NCI-H1694 (cell line): ENCODE results near the gene TCEANC2.

ENCODE experiments used
- DNase-seq: peaks from one replicate; lab custom pipeline; 2025; lab: John Stamatoyannopoulos, UW

Gene TCEANC2

DNA sequence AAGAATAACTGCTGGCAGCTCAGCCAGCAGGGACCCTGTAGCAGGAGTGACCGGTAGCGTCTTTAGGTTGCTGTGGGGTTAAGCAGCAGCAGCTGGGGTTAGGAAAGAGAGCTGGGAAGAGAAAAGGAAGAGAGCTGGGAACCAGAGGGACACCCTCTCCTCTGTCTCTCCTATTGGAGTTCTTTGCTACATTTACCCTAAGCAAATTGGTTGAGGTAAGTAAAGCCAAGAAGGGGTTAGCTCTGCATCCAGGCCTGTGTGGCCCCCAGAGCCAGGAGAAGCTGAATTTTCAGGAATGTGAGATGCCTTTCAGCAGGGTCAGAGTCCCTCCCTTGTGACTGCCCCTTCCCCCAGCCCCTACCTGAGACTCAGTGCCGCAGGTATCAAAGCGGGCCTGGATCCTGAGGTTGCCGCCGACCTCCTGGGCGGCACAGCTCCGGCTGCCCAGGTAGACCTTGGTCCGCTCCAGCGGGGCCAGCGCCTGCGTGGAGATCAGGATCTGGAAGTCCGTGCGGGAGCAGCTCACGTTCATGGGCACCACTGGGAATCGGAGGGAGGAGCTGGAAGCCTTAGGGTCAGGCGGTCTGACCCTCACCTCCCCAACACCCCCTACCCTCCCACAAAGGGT is 83.0 kb downstream of the TCEANC2 start:
- DNase-seq: no peak

DNA sequence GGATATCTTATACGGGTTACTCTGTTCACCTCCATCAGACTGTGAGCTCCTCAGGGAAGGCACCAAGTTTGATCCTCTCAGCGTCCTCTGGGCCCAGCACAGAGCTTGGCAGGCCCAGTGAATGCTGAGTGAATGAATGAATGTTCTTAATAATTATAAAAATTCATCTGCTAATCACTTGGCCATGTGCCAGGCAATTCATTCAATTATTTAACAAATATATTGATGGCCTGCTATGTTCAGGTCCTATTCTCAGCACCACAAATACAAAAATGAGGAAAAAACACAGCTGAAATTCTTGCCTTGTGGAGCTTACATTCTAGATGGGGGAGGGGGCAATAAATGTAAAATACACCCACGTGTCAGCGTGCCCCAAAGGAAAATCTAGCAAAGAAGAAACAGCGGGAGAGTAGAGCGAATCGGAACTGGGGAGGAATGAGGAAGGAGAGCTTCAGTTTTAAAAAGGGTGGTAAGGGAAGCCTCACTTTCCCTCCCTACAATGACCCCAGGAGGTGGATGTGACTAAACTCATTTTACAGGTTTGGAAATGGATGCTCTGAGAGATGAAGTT is 83.6 kb downstream of the TCEANC2 start:
- DNase-seq: no peak

DNA sequence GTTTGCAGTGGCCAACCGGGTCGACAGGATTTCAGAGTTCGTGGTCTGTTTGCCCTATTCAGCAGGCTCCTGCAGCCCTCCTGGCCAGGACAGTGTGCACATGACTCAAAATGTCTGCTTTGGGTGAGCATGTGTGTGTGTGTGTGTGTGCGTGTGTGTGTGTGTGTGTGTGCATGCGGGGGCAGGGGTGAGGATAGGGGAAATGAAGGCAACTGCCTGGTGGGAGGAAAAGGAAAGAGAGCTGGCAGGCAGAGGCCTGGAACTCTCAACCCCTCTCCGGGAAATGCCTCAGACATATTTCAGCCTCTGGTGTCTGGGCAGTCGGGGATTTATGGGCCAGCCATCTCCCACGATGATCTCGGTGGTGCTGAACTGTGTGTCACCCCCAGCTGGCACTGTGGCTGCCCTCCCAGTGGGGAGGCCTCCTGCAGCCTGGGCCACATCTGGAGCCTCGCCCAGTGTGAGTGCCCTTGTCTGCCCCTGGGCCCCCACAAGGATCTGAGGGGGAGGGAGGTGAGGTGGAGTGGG is 84.2 kb downstream of the TCEANC2 start:
- no peak for DNase-seq

DNA sequence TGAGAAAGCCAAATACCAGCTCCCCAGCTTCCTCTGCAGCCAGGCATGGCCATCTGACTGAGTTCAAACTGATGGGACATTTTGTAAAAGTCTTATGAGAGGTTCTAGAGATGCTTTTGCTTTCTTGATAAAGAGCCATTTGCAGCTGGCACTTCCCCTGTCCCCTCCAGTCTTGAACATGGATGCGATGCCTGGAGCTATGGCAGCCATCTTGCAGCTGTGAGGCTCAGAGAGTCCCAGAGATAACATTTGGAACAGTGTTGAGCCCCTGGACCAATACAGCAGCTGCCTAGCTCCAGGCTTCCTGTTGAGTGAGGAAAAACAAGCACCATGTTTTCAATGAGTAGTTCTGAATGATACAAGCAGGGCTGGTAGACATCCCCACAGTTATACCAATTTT is 85.6 kb downstream of the TCEANC2 start:
- no peak for DNase-seq

DNA sequence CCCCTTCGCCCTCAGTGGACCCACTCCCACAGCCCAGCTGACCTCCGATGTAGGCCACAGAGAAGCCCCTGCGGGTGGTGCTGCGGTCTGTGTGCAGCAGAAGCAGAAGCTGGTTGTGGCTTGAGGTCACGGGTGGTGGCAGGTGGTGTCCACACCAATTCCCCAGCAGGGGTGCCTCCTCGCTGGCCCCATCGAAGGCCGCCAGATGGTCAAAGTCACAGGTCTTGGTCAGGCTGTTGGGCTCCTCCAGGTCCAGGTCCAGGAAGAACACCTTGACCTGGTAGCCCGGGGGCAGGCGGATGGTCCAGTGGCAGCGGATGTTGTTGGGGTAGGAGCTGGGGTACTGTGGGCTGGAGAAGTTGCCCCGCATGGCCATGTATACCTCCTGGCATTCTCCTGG is 86.3 kb downstream of the TCEANC2 start:
- DNase-seq: no peak

DNA sequence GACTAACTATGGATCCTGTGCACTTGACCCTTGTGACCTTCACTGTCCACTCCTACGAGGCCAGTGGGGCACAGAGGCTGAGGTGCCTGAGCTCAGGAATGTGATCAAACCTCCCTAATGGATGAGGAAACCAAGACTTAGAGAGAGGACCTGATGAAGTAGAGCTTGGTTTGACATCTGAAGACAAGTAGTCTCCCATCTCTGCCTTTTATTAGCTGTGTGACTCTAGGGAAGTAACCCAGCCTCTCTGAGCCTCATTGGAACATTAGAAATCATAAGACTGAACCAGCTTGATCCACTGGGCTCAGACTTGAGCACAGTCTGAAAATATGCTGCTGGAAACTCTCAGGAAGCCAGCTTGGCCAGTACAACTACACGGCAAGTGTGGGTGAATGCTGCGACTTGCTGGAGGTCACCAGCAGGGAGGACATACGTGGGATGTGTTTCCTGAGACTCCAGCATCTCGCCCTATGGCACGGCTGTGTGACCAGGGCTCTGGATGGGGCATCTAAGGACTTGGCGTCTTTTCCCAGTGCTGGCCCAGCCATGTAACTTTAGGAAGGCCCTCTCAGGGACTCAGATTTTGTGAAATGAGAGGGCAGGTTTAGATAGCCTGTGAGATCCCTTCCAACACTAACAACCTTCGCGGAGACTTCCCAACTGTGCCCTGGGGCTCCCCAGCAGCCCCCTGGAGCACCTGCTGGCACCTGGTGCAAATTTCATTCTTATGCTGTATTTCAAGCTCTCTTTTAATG is 88.9 kb downstream of the TCEANC2 start:
- no peak for DNase-seq

DNA sequence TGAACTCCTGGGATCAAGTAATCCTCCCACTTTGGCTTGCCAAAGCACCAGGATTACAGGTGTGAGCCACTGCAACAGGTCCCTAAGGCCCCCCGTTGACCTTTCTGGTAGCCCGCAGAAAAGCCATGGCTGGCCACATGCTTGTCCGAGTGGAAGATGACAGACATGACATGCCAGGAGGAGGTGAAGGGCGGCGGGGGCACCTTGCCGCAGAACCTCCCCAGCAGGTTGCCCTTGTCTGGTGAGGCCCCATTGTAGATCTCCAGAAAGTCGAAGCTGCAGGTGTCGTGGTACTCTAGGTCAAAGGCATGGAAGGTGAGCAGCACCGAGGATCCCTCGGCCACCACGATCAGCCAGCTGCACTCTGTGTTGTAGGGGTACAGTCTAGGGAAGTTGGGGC is 91.0 kb downstream of the TCEANC2 start:
- DNase-seq: no peak

DNA sequence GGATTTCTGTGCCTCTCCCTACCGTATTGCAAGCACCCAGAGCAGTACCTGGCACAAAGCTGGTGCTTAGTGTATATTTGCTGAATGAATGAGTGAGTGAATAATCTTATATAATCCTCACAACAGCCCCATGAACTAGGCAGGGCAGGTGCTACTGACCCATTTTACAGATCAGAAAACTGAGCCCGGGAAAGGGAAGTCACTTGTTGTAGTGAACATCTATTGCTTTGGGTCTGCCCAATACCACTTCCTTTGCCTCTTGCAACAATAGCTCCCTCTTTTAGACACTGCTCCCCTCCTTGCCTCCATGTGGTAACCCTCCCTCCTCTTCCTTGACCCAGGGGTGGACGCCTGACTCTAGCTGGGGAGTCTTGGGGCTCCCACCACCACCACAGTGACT is 96.3 kb downstream of the TCEANC2 start:
- DNase-seq: no peak

DNA sequence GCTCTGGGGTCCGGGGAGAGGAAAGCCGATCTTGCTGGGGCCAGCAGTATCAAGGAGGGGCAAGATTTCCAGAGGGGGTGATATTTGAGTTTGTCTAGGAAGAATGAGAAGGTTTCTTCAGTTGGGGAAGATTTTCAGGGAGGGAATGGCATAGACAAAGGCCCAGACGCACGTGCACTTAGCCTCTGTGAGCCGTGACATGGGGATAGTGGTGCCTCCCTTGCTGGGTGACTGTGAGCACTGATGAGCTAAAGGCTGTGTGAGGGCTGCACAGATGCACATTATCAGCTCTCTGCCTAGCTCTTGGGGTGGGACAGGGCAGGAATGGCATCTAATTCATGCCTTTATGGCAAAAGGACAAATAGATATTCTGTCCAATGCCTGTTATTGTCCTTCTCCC is 97.6 kb downstream of the TCEANC2 start:
- no peak for DNase-seq

DNA sequence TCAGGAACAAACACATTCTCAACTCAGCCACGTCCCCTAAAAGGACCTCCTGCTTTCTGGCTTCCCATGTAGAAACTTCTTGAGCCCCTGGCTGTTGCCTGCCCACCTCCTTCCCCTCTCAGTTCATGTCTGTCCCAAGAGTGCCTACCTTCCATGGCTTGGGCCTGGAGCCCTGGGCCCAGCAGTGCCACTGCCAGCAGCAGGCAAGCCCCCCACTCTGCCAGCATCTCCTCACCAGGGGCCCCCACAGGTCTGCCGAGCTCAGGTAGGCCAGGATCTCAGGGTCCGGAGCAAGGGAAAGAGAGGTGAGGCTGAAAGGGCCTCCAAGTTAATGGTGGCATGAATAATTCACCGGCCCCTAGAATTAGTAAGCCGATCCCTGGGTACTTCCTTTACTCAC is 99.3 kb downstream of the TCEANC2 start, which contains the start of gene CDCP2:
CDCP2 (minus strand) TSS at position 305 of the 400 bp plus-strand sequence; CDS start at position 227, 78 bp downstream.
- no peak for DNase-seq

DNA sequence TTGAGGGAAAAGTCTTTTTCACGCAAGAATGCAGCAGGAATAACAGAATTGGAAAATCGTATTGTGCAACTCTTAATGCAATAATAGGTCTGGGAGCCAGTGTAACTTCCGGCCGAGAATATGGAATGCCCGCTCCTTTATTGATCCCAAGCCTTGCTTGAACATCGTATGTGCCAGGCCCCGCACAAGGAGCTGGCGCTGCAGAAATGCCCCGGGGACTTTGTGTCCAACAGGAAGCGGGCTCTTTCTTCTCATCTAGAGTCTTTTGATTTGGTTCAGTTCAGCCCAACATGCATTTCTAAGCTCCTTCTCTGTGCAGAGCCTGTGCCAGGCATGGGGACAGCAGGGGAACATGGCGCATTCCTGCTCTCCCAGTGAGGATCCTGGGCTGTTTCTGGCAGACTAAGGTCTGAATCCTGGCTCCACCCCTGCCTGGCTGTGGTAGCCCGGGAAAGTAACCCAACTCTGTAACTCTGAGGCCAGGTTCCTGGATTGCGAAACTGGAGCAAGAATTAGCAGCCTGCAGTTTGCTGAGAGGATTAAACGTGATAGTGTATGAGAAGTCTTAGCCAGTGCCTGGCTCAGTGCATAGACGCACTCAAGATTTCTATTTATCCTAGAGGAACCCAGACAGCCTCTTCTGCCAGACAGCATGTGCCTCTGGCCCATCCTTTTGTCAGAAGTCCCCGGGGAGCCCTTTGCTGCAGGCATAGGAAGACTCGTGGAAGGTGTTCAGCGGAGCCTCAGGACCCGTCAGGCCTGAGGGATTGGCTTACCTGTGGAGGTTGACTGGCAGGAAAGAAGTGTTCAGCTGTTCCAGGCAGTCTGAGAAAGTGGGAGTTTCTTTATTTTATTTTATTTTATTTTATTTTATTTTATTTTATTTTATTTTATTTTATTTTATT is 100.4 kb downstream of the TCEANC2 start:
- DNase-seq: no peak
